ENCODE data around the gene MAD1L1.

DNA sequence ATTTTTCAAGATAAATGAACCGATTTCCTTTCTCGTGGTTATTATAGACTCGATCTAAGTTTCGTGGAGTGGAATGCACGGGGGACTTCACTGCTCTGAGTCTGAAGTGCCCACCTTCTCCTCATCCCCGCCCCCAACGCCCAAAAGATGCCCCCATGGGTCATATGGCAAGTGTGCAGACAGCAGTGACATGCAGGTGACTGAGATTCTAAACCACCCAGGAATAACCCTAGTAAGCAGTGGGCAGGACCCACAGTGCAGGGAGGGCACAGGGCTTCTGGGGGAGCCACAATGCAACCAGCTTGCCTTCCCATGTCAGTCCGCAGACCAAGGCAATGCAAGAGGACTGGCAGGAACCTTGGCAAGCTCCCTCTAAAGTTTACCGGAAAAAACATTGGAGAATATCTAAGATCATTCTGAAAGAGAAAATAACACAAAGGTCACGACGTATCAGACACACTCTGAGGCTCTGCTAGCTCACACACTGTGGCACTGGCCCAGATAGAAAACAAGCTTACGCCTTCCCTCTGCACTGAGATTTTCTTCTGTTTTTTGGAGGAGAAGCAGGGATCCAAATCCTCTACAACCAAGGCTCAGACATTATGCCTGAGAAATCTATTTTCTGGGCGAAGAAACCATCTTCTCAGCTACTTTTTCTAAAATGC is 239.6 kb downstream of the MAD1L1 start:
- TF ChIP-seq EGR1 (IDR thresholded peaks at IDR 0.05; ENCODE audit: low read depth in 2 of 2) (no peak), JUND (IDR thresholded peaks at IDR 0.05) (no peak), SP1 (IDR thresholded peaks at IDR 0.05) (no peak), TAF1 (conservative IDR thresholded peaks at IDR 0.05) (no peak), GABPA (IDR thresholded peaks at IDR 0.05 in 1 of 2, conservative IDR thresholded peaks at IDR 0.05 in 1 of 2) (no peak), RAD21 (IDR thresholded peaks at IDR 0.05) (no peak), YY1 (IDR thresholded peaks at IDR 0.05) (no peak)
- TF ChIP-seq, protein P1, sequence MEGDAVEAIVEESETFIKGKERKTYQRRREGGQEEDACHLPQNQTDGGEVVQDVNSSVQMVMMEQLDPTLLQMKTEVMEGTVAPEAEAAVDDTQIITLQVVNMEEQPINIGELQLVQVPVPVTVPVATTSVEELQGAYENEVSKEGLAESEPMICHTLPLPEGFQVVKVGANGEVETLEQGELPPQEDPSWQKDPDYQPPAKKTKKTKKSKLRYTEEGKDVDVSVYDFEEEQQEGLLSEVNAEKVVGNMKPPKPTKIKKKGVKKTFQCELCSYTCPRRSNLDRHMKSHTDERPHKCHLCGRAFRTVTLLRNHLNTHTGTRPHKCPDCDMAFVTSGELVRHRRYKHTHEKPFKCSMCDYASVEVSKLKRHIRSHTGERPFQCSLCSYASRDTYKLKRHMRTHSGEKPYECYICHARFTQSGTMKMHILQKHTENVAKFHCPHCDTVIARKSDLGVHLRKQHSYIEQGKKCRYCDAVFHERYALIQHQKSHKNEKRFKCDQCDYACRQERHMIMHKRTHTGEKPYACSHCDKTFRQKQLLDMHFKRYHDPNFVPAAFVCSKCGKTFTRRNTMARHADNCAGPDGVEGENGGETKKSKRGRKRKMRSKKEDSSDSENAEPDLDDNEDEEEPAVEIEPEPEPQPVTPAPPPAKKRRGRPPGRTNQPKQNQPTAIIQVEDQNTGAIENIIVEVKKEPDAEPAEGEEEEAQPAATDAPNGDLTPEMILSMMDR (IDR thresholded peaks at IDR 0.05; ENCODE audit: low read depth, low read length, missing input control), result no peak
- TF ChIP-seq, protein P2, sequence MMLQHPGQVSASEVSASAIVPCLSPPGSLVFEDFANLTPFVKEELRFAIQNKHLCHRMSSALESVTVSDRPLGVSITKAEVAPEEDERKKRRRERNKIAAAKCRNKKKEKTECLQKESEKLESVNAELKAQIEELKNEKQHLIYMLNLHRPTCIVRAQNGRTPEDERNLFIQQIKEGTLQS (IDR thresholded peaks at IDR 0.05), result no peak
- TF ChIP-seq, protein P3, sequence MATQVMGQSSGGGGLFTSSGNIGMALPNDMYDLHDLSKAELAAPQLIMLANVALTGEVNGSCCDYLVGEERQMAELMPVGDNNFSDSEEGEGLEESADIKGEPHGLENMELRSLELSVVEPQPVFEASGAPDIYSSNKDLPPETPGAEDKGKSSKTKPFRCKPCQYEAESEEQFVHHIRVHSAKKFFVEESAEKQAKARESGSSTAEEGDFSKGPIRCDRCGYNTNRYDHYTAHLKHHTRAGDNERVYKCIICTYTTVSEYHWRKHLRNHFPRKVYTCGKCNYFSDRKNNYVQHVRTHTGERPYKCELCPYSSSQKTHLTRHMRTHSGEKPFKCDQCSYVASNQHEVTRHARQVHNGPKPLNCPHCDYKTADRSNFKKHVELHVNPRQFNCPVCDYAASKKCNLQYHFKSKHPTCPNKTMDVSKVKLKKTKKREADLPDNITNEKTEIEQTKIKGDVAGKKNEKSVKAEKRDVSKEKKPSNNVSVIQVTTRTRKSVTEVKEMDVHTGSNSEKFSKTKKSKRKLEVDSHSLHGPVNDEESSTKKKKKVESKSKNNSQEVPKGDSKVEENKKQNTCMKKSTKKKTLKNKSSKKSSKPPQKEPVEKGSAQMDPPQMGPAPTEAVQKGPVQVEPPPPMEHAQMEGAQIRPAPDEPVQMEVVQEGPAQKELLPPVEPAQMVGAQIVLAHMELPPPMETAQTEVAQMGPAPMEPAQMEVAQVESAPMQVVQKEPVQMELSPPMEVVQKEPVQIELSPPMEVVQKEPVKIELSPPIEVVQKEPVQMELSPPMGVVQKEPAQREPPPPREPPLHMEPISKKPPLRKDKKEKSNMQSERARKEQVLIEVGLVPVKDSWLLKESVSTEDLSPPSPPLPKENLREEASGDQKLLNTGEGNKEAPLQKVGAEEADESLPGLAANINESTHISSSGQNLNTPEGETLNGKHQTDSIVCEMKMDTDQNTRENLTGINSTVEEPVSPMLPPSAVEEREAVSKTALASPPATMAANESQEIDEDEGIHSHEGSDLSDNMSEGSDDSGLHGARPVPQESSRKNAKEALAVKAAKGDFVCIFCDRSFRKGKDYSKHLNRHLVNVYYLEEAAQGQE (IDR thresholded peaks at IDR 0.05), result no peak
- TF ChIP-seq, protein P4, sequence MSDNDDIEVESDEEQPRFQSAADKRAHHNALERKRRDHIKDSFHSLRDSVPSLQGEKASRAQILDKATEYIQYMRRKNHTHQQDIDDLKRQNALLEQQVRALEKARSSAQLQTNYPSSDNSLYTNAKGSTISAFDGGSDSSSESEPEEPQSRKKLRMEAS (IDR thresholded peaks at IDR 0.05), result no peak
